Measurements from ENCODE around the gene CDH26.

- no peak for TF ChIP-seq EZH2 (optimal IDR thresholded peaks at IDR 0.05; ENCODE audit: low read depth, low read length)
- no peak for TF ChIP-seq CTCF (IDR thresholded peaks at IDR 0.05; ENCODE audit: low read length)
Observed at GRCh38 chr20:60000271-60001042, 42.2 kb downstream of the CDH26 start.
